Activated T-cell treated with anti-CD3 and anti-CD28 coated beads for 1 hour (primary cell): Measurements from ENCODE around the gene LRRC10.

Source experiments
- DNase-seq: peaks from one replicate; pipeline ENCODE4 v3.0.0-alpha.2; 2020; ENCODE audit warnings: low read depth

Gene LRRC10

GRCh38 chr12:69569236-69569635, 41.5 kb downstream of the LRRC10 start:
- no peak for DNase-seq

GRCh38 chr12:69566603-69567002, 44.1 kb downstream of the LRRC10 start:
- DNase-seq = no peak

DNA sequence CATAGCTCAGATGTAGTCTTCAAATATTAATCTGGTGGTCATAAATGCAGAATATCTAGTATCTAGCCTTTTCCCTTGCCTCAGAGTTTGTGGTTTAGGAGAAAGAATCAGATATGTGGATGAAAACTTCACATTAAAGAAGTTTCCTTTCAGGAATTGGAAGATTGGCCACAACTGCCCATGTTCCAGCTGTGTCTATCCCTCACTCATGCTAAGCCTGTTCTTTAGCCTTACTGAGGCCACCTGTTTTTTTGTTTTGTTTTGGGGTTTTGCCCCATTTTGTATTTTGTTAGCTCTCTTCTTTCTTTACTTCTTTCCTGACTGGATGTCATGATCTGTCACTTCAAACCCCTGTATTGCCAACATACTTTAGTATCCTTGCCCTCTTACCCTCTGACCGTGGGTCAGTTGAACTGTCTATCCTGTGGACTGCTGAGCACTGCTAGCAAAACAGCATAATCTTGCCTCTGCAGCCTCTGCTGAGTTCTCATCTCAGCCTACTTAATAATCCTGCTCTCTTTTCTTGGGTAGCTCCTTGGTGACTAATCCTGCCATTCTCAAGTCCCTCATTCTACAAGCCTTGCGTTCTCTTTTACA, 47.4 kb downstream of the LRRC10 start:
- DNase-seq = no peak
